GM23338 (cell line): ENCODE measurements around the gene ERCC6. TPM values are rescaled to one million over a fixed set of nuclear protein-coding genes. Genes with fewer than 3 reads are reported as not detected.

Experiments used
- ATAC-seq: fragments of 200-7000 bp; cut with Tn5 transposase; 3 replicates; pipeline ENCODE4 v1.9.1; 2020
- DNase-seq: peaks from one replicate; pipeline ENCODE4 v3.0.0-alpha.2; 2015; ENCODE audit warnings: low spot score
- H2AFZ ChIP-seq: fragments of 200-600 bp; sonication (generic); 2 replicates; pipeline ENCODE4 v1.8.0; 2016; ENCODE audit warnings: antibody characterized with exemption, mild to moderate bottlenecking, moderate library complexity
- H3F3A ChIP-seq: fragments of 200-600 bp; sonication (generic); replicated peaks from 2 replicates; pipeline ENCODE4 v1.8.0; 2017; ENCODE audit warnings: antibody characterized with exemption, mixed run types, low read depth
- H3K27ac ChIP-seq: fragments of 200-600 bp; sonication (generic); 2 replicates; pipeline ENCODE4 v1.6.1; 2016; ENCODE audit warnings: low read depth
- H3K27me3 ChIP-seq: fragments of 200-600 bp; sonication (generic); 2 replicates; pipeline ENCODE4 v1.8.0; 2016; ENCODE audit warnings: mild to moderate bottlenecking, mixed run types, moderate library complexity; ENCODE audit not compliant: insufficient read depth
- H3K36me3 ChIP-seq: fragments of 200-600 bp; sonication (generic); 2 replicates; pipeline ENCODE4 v1.8.0; 2016; ENCODE audit warnings: mild to moderate bottlenecking; ENCODE audit not compliant: insufficient read depth
- H3K4me1 ChIP-seq: fragments of 200-600 bp; sonication (generic); 2 replicates; pipeline ENCODE4 v1.8.0; 2016; ENCODE audit warnings: mild to moderate bottlenecking, moderate library complexity; ENCODE audit not compliant: insufficient read depth
- H3K4me2 ChIP-seq: fragments of 200-600 bp; sonication (generic); 2 replicates; pipeline ENCODE4 v1.7.1; 2017; ENCODE audit warnings: mixed run types
- H3K4me3 ChIP-seq: fragments of 200-600 bp; sonication (generic); 2 replicates; pipeline ENCODE4 v1.6.1; 2016; ENCODE audit warnings: mixed run types
- H3K79me2 ChIP-seq: fragments of 200-600 bp; sonication (generic); replicated peaks from 2 replicates; pipeline ENCODE4 v1.8.0; 2017; ENCODE audit warnings: mild to moderate bottlenecking; ENCODE audit not compliant: insufficient read depth
- H3K9me2 ChIP-seq: fragments of 200-600 bp; sonication (generic); 2 replicates; pipeline ENCODE4 v1.8.0; 2017; ENCODE audit not compliant: insufficient read depth
- H4K20me1 ChIP-seq: fragments of 200-600 bp; sonication (generic); replicated peaks from 2 replicates; pipeline ENCODE4 v1.8.0; 2017; ENCODE audit warnings: mild to moderate bottlenecking; ENCODE audit not compliant: insufficient read depth
- H3K27ac Mint-ChIP-seq: 2 replicates; pipeline ENCODE4 v1.8.0; 2020; ENCODE audit warnings: inconsistent platforms, mild to moderate bottlenecking, moderate library complexity, mixed read lengths
- H3K27me3 Mint-ChIP-seq: 3 replicates; pipeline ENCODE4 v1.8.0; 2022; ENCODE audit warnings: low read depth, mild to moderate bottlenecking, moderate library complexity, mixed read lengths, inconsistent platforms; ENCODE audit not compliant: insufficient read depth, poor library complexity
- H3K36me3 Mint-ChIP-seq: 3 replicates; pipeline ENCODE4 v1.8.0; 2021; ENCODE audit warnings: low read depth, mild to moderate bottlenecking, inconsistent platforms, moderate library complexity, mixed read lengths
- H3K4me1 Mint-ChIP-seq: 3 replicates; pipeline ENCODE4 v1.8.0; 2020; ENCODE audit warnings: mild to moderate bottlenecking, inconsistent platforms, mixed read lengths
- H3K4me3 Mint-ChIP-seq: 3 replicates; pipeline ENCODE4 v1.8.0; 2021; ENCODE audit warnings: moderate library complexity, mild to moderate bottlenecking, inconsistent platforms, mixed read lengths
- H3K9me3 Mint-ChIP-seq: 3 replicates; pipeline ENCODE4 v1.8.0; 2020; ENCODE audit warnings: moderate library complexity, mild to moderate bottlenecking, inconsistent platforms, mixed read lengths
- CREB1 ChIP-seq: fragments of 250-450 bp; sonication (Bioruptor Pico); IDR thresholded peaks from 2 replicates; pipeline ENCODE4 v1.5.0; 2020; ENCODE audit warnings: low read depth, mild to moderate bottlenecking, moderate library complexity
- CTCF ChIP-seq, 2 experiments: fragments of 200-600 bp in 1 of 2; sonication (generic) in 1 of 2; conservative IDR thresholded peaks; 2 replicates each; pipeline versions ENCODE4 v1.5.1 to v1.6.1; 2016 to 2017; ENCODE audit warnings: antibody characterized with exemption in 2 of 2, low read depth in 2 of 2, mild to moderate bottlenecking in 2 of 2, moderate library complexity in 1 of 2
- ETS1 ChIP-seq: IDR thresholded peaks from 2 replicates; pipeline ENCODE4 v1.6.1; 2016; ENCODE audit warnings: antibody characterized with exemption
- EZH2 ChIP-seq: fragments of 200-600 bp; sonication (generic); IDR thresholded peaks from one replicate; pipeline ENCODE4 v1.8.0; 2017; ENCODE audit warnings: antibody characterized with exemption, mild to moderate bottlenecking, low read depth; ENCODE audit not compliant: unreplicated experiment
- EZH2phosphoT487 ChIP-seq: fragments of 200-600 bp; sonication (generic); IDR thresholded peaks from one replicate; pipeline ENCODE4 v1.8.1; 2018; ENCODE audit warnings: antibody characterized with exemption; ENCODE audit not compliant: unreplicated experiment
- JUNB ChIP-seq: IDR thresholded peaks from one replicate; pipeline ENCODE4 v1.6.1; 2016; ENCODE audit warnings: antibody characterized with exemption; ENCODE audit not compliant: unreplicated experiment
- NANOG ChIP-seq: IDR thresholded peaks from 2 replicates; pipeline ENCODE4 v1.6.1; 2016; ENCODE audit warnings: antibody characterized with exemption, borderline replicate concordance
- POLR2AphosphoS5 ChIP-seq: IDR thresholded peaks from 2 replicates; pipeline ENCODE4 v1.6.1; 2016; ENCODE audit warnings: antibody characterized with exemption, low read depth
- STAT1 ChIP-seq: IDR thresholded peaks from one replicate; pipeline ENCODE4 v1.6.1; 2016; ENCODE audit warnings: antibody characterized with exemption; ENCODE audit not compliant: unreplicated experiment
- ZNF331 ChIP-seq: fragments of 250-450 bp; sonication (Bioruptor Pico); IDR thresholded peaks from 2 replicates; pipeline ENCODE4 v1.5.0; 2020; ENCODE audit warnings: low read depth, mild to moderate bottlenecking, moderate library complexity
- polyA plus RNA-seq: library from polyadenylated mRNA; unstranded; fragments of >200 nt; fragmentation: Nextera tagmentation; extraction: Ambion mirVana; gene quantifications from 2 replicates; pipeline ENCODE4 v1.2.1, GENCODE V29; 2016
- total RNA-seq: library from RNA; depleted of rRNA; stranded (reverse); fragments of >200 nt; shearing (Covaris generic); gene quantifications from 2 replicates; pipeline ENCODE4 v1.2.3, GENCODE V29; 2014
- TF ChIP-seq, protein P1 (sequence below): fragments of 250-450 bp; sonication (Bioruptor Pico); IDR thresholded peaks from 2 replicates; pipeline ENCODE4 v1.5.0; 2020; ENCODE audit warnings: mild to moderate bottlenecking, moderate library complexity
- TF ChIP-seq, protein P2 (sequence below): IDR thresholded peaks from one replicate; pipeline ENCODE4 v1.6.1; 2018; ENCODE audit warnings: antibody characterized with exemption; ENCODE audit not compliant: unreplicated experiment

Gene ERCC6
- total and polyA plus RNA-seq, 2 experiments from 2014 or later = 2.5 to 13.8 TPM

DNA sequence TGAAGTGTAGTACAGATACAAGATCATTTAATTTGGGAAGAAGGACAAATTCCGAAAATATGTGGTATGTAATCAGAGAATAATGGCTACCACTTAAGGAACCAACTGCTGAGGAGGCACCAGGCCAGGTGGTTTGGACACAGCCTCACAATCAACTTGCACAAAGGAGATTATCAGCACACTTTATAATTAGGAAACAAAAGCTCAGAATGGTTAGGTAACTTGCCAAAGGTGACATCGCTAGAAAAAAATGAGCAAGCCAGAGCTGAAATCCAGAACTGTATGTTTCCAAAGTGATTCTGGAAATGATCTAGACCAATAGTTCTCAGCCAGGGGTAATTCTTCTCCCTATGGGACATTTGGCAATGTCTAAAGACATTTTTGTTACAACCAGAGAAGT, 36.6 kb downstream of the ERCC6 start (continued):
- TF ChIP-seq, protein P1, sequence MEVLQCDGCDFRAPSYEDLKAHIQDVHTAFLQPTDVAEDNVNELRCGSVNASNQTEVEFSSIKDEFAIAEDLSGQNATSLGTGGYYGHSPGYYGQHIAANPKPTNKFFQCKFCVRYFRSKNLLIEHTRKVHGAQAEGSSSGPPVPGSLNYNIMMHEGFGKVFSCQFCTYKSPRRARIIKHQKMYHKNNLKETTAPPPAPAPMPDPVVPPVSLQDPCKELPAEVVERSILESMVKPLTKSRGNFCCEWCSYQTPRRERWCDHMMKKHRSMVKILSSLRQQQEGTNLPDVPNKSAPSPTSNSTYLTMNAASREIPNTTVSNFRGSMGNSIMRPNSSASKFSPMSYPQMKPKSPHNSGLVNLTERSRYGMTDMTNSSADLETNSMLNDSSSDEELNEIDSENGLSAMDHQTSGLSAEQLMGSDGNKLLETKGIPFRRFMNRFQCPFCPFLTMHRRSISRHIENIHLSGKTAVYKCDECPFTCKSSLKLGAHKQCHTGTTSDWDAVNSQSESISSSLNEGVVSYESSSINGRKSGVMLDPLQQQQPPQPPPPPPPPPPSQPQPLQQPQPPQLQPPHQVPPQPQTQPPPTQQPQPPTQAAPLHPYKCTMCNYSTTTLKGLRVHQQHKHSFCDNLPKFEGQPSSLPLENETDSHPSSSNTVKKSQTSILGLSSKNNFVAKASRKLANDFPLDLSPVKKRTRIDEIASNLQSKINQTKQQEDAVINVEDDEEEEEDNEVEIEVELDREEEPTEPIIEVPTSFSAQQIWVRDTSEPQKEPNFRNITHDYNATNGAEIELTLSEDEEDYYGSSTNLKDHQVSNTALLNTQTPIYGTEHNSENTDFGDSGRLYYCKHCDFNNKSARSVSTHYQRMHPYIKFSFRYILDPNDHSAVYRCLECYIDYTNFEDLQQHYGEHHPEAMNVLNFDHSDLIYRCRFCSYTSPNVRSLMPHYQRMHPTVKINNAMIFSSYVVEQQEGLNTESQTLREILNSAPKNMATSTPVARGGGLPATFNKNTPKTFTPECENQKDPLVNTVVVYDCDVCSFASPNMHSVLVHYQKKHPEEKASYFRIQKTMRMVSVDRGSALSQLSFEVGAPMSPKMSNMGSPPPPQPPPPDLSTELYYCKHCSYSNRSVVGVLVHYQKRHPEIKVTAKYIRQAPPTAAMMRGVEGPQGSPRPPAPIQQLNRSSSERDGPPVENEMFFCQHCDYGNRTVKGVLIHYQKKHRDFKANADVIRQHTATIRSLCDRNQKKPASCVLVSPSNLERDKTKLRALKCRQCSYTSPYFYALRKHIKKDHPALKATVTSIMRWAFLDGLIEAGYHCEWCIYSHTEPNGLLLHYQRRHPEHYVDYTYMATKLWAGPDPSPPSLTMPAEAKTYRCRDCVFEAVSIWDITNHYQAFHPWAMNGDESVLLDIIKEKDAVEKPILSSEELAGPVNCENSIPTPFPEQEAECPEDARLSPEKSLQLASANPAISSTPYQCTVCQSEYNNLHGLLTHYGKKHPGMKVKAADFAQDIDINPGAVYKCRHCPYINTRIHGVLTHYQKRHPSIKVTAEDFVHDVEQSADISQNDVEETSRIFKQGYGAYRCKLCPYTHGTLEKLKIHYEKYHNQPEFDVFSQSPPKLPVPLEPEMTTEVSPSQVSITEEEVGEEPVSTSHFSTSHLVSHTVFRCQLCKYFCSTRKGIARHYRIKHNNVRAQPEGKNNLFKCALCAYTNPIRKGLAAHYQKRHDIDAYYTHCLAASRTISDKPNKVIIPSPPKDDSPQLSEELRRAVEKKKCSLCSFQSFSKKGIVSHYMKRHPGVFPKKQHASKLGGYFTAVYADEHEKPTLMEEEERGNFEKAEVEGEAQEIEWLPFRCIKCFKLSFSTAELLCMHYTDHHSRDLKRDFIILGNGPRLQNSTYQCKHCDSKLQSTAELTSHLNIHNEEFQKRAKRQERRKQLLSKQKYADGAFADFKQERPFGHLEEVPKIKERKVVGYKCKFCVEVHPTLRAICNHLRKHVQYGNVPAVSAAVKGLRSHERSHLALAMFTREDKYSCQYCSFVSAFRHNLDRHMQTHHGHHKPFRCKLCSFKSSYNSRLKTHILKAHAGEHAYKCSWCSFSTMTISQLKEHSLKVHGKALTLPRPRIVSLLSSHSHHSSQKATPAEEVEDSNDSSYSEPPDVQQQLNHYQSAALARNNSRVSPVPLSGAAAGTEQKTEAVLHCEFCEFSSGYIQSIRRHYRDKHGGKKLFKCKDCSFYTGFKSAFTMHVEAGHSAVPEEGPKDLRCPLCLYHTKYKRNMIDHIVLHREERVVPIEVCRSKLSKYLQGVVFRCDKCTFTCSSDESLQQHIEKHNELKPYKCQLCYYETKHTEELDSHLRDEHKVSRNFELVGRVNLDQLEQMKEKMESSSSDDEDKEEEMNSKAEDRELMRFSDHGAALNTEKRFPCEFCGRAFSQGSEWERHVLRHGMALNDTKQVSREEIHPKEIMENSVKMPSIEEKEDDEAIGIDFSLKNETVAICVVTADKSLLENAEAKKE (CRISPR knock-in tag) = no peak
- TF ChIP-seq POLR2AphosphoS5 = no peak
- no peak for TF ChIP-seq EZH2
- TF ChIP-seq ETS1 = no peak

- Mint-ChIP-seq H3K27ac (no peak overlapping the region), H3K27me3 (peaks cover 4% of the 10 kb centered on the region), H3K4me3 (no peak overlapping the region), H3K36me3 (no peaks in the 10 kb centered on the region; the same call in 2 of the 3 replicates), H3K9me3 (no peaks in the 10 kb centered on the region), H3K4me1 (peaks cover 12% of the 10 kb centered on the region)
- no peaks in the 10 kb centered on the region for H3K79me2 ChIP-seq
- no peaks in the 10 kb centered on the region for H4K20me1 ChIP-seq
- no peak overlapping the region for H3K4me2 ChIP-seq
- H3K9me2 ChIP-seq = no peaks in the 10 kb centered on the region
- no peaks in the 10 kb centered on the region for H3K36me3 ChIP-seq
- peak; percentile 11 for DNase-seq
- no peak overlapping the region for H2AFZ ChIP-seq
- no peak overlapping the region for H3K4me3 ChIP-seq
- no peak for ATAC-seq
- peaks cover 21% of the 10 kb centered on the region for H3K4me1 ChIP-seq
- no peak overlapping the region for H3K27ac ChIP-seq
- no peaks in the 10 kb centered on the region for H3K27me3 ChIP-seq
- no peaks in the 10 kb centered on the region for H3F3A ChIP-seq
- TF ChIP-seq EZH2 = no peak
- TF ChIP-seq ETS1 = no peak
- TF ChIP-seq JUNB = no peak
- no peak for TF ChIP-seq CTCF (conservative IDR thresholded peaks at IDR 0.05; ENCODE audit: low read depth in 2 of 2)
- no peak for TF ChIP-seq CREB1
- TF ChIP-seq NANOG = no peak
- no peak for TF ChIP-seq ZNF331 (CRISPR knock-in tag)
- no peak for TF ChIP-seq STAT1
- TF ChIP-seq, protein P2, sequence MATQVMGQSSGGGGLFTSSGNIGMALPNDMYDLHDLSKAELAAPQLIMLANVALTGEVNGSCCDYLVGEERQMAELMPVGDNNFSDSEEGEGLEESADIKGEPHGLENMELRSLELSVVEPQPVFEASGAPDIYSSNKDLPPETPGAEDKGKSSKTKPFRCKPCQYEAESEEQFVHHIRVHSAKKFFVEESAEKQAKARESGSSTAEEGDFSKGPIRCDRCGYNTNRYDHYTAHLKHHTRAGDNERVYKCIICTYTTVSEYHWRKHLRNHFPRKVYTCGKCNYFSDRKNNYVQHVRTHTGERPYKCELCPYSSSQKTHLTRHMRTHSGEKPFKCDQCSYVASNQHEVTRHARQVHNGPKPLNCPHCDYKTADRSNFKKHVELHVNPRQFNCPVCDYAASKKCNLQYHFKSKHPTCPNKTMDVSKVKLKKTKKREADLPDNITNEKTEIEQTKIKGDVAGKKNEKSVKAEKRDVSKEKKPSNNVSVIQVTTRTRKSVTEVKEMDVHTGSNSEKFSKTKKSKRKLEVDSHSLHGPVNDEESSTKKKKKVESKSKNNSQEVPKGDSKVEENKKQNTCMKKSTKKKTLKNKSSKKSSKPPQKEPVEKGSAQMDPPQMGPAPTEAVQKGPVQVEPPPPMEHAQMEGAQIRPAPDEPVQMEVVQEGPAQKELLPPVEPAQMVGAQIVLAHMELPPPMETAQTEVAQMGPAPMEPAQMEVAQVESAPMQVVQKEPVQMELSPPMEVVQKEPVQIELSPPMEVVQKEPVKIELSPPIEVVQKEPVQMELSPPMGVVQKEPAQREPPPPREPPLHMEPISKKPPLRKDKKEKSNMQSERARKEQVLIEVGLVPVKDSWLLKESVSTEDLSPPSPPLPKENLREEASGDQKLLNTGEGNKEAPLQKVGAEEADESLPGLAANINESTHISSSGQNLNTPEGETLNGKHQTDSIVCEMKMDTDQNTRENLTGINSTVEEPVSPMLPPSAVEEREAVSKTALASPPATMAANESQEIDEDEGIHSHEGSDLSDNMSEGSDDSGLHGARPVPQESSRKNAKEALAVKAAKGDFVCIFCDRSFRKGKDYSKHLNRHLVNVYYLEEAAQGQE = no peak
- no peak for TF ChIP-seq EZH2phosphoT487
- no peak for TF ChIP-seq POLR2AphosphoS5
Measured at GRCh38 chr10:49500412-49500811, 38.5 kb downstream of the ERCC6 start.
